ENCODE results near the gene CELA2B.
"Not testable (repeated sequence)": the region's sequence is repeated elsewhere in the genome, so short reads cannot be mapped to it uniquely, and the experiment has no call there.

CELA2B gene

DNA sequence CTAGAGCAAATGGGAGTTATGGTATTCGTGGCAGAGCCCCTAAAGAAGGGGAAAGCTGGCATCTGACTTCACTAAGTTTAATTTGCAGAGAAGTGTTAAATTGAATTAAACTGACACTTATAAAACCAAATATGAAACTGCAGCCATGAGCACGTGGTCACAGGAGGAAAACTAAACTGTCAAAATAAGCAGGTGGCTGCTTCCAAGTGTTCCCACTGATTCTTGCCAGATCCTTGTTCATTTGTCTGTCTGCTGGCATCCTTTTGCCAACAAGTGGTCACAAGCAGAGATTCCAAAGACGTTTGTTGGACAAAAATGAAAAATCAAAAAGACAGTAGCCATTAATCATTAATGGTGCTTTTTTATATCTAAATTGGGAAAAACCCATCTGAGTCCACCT is 6.5 kb upstream of the CELA2B start:
- no peak for DNase-seq (ENCODE audit: low spot score)

DNA sequence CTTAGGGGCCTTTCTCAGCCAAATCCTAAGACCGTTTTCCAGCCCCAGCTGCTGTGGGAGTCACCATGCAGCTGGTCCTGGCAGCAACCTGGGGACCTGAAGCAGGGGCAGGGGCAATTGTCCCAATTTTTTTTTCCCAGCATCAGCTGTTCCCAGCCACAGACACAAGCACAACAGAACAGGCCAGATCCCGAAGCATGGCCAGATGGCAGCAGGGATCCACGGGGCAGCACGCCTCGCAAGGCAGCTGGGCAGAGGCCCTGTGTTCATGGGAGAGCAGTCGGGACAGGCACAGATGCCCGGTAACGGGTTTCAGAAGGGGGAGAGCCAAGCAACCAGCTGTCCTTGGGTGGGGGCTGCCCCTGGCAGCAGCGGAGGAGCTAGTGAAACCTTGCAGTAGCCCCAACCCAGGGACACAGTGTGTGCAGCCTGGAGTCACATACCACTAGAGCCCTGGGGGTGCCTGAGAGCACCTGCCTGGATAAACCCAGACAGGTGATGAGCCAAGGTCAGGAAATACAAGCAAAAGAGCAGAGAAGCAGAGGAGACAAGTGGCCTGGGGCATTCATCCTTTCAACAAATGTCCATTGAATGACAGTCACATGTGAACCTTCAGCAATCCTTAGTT is 6.0 kb upstream of the CELA2B start:
- DNase-seq (ENCODE audit: low spot score) = not testable (repeated sequence)

DNA sequence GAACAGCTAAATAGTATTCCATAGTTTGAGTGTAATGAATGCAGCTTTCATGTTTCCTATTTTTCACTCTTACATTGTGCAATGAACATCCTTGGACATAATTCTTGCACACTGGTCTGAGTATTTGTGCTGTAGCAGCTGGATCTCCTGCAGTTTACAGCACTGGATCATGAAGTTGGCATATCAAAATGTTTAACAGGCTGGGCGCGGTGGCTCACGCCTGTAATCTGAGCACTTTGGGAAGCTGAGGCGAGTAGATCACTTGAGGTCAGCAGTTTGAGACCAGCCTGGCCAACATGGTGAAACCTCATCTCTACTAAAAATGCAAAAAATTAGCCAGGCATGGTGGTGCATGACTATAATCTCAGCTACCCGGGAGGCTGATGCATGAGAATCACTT is 4.8 kb upstream of the CELA2B start:
- not testable (repeated sequence) for DNase-seq (ENCODE audit: low spot score)

DNA sequence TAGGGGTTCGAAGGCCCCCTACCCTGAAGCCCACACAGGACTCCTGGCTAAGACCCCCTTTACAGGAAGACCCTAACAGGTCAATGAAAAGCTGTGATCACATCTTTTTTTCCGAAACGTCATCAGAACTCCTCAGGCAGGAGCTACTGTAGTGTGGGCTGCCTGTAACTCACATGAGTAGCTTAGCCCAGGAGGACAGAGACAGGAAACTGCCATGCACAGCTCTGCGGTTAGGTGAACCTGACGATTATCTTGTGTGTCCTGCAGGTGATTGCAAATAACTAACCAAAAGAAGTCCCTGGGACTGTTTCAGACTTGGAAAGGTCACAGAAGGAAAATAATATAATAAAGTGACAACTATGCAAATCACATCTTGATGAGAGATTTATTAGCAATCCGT is 4.2 kb upstream of the CELA2B start:
- DNase-seq (ENCODE audit: low spot score) = not testable (repeated sequence)

DNA sequence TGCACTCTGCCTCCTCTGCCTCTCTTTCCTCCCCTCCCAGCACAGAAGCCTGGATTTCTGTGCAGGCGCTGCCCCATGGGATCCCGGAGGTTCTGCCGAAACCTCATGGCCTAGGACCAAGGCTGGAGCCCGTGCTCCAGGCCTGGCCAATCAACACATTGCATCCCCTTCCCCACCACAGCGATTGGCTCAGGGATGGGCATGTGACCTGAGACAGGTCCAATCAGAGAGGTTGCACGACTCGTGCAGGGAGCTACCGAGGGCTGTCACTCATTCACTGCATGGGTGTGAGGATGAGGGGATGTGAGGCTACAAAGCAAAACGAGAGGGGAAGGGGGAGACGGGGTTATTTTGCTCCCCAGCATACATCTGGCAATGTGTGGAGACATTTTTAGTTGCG is 3.3 kb upstream of the CELA2B start:
- no peak for DNase-seq (ENCODE audit: low spot score)

DNA sequence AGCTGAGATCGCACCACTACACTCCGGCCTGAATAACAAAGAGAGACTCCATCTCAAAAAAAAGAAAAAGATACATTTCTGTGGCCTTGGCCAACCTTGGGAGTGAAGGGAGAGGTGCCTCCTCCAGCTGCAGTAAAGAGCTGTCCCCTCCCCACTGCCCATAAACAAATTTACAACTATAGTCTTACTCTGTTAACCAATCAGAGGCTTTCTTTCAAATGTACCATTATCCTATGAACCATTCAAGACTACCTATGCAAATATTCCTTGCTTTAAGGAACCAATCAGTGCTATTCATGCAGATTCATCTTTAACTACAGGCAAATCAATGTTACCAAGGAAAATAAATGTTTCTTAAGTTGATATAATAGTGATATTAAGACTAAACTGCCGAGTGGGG is 1.0 kb downstream of the CELA2B start:
- no peak for DNase-seq (ENCODE audit: low spot score)

DNA sequence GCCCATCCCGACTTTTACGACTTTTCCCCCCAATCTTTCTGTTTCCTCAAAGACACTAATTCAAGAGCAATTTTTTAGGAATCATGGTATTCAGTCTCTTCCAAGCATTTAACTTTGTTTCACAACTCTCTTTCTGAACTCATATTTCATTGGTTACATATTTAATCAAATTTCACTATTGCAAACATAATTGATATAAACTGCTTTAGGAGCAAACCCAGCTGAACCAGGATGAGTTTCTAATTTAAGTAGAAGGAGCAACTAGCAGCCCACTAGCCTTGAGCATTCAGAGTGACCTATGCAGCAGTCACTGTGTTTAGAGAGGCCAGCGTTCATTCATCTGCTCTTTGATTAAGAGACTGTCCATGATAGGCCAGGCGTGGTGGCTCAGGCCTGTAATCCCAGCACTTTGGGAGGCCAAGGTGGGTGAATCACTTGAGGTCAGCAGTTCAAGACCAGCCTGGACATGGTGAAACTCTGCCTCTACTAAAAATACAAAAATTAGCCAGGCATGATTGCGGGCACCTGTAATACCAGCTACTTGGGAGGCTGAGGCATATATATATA is 1.8 kb downstream of the CELA2B start:
- no peak for DNase-seq (ENCODE audit: low spot score)

DNA sequence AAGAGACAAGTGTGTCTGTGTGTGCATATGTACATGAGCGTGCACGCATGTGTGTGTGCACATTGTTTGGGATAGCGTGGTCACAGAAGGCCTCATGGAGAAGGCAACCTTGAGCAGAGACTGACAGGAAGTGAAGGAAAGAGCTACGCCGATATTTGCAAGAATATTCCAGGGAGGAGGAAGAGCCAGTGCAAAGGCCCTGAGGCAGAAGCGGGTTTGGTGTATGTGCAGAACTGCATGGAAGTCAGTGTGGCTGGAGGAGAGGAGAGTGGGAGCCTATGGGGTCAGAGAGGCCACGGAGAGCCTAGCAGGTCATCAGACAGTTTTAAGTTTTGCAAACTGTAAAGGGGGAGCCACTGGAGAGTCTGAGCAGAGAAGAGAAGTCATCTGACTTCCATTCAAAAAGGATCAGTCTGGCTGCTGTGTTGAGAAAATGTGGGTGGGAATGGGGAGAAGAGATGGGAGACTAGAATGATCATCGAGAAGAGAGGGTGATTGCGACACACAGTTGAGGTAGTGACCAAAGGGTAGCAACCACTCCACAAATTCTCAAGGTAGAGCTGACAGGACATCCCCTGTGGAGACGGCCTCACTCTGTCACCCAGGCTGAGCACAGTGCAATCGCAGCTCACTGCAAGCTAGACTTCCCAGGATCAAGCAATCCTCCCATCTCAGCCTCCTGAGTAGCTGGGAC is 3.9 kb downstream of the CELA2B start:
- DNase-seq (ENCODE audit: low spot score) = no peak

DNA sequence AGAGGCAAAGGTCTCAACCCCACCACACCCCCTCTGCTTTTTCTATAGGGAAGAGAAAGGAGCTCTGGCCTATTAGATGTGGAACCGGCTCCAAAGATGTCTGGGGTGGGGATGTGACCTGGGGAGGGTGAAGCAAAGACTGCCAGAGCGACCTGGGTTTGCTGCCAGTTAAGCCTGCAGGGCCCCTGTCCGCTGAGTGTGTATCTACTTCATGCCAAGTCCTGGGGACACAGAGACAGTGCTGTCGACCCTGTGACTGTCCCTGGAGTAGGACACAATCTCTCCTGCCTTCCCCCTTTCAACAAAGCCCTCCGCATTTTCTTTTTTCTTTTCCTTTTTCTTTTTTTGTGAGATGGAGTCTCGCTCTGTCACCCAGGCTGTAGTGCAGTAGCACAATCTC is 6.6 kb downstream of the CELA2B start:
- not testable (repeated sequence) for DNase-seq (ENCODE audit: low spot score)

DNA sequence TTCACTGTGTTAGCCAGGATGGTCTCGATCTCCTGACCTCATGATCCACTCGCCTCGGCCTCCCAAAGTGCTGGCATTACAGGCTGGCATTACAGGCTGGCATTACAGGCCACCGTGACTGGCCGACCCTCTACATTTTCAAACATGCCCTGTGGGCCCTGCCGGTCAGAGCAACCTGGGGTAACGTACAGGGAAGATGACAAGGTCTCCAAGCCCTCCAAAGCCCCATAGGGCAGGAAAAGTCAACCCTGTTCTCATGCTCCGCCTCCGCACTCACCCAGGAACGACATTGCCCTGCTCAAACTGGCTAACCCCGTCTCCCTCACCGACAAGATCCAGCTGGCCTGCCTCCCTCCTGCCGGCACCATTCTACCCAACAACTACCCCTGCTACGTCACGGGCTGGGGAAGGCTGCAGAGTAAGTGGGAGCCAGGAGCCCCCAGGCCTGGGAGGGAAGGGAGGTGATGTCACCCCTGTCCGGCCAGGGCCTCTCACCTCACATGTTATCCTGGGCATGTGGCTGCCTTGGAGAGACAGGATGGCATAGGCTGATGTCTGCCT is 7.2 kb downstream of the CELA2B start:
- DNase-seq (ENCODE audit: low spot score) = not testable (repeated sequence)

DNA sequence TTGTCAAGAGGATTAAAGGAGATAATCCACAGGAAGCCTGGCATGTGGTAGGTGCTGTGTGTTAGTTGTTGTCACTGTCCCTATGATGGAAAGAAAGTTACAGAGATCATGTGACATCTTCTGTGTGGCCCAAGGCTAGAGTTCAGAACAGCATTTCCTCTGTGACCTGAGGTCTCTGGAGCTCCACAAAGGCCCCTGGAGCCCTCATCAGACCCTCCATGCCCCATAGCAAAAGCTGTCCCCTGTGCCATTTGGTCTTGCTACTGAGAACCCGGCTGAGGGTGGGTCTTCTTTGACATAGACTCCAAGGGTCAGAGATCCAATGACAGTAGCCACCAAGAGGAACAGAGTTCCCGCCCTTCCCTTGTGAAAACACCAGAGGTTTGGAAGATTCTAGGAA is 8.1 kb downstream of the CELA2B start:
- DNase-seq (ENCODE audit: low spot score) = no peak

DNA sequence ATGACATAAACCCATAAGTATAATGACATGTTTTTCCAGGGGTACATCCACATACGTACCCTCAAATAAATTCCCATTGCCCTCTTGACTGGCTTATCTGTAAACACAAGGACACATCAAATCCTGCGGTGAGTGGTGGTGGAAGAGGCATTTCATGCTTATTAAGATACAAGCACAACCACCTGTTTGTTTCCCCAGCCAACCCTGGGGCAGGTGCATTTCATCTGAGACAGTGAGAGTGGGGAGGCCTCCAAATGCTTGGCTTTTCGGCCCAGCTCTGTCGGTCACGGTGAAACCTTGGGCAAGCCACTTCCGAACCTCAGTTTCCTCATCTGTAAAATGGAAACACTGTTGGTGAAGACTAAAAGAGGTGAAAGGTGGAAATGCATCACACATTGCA is 8.5 kb downstream of the CELA2B start:
- DNase-seq (ENCODE audit: low spot score) = not testable (repeated sequence)

DNA sequence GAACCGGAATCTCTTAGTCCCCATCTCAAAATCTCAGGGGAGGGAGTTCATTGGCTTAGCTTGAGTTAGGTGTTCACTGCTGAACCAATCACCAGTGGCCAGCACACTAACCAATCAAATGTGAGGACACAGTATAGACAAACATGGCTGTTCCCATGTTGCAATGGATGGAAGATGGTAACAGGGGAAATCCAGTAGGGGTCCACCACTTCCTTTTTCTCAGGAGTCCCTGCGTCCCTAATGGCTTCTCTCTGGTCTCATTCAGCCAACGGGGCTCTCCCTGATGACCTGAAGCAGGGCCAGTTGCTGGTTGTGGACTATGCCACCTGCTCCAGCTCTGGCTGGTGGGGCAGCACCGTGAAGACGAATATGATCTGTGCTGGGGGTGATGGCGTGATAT is 9.7 kb downstream of the CELA2B start:
- no peak for DNase-seq (ENCODE audit: low spot score)

DNA sequence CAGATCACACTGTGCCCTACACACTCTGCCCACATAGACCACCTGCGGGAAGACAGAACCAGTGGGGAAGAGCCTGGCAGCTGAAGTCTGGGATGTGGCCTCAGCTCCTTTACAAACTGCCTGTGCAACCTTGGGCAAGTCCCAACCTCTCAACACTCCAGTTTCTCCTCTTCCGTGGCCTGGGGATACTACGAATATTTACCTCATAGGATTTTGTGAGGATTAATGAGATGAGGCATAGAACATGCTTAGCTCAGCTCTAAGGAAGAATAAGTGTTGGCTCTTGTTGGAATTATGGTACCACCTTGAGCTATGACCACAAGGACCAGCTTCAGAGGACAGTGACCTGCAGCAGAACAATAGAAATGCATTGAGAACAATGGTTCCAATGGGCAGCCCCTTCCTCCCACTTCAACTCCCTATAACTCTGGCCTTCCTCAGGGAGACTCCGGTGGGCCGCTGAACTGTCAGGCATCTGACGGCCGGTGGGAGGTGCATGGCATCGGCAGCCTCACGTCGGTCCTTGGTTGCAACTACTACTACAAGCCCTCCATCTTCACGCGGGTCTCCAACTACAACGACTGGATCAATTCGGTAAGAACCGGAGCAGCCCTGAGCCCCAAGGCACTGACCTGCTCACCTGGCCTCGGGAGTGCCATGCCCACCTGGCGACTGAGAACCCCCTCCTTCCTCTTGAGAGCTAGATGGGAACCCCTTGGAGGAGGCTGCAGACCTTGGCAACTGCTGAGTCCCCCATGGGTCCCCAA is 11.1 kb downstream of the CELA2B start:
- not testable (repeated sequence) for DNase-seq (ENCODE audit: low spot score)

DNA sequence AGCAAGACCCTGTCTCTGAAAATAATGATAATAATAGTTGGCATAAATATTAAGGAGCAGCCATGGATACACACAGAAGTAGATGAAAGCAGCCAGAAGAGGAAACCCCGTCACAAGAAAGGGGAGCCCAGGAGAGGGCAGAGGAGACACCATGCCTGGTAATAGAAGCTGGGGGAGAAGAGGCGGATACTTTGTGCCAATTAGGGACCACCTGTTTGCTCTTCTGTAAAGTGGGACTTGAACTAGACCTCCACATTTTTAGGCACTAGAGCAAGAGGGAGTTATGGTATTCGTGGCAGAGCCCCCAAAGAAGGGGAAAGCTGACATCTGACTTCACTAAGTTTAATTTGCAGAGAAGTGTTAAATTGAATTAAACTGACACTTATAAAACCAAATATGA is 12.5 kb downstream of the CELA2B start:
- DNase-seq (ENCODE audit: low spot score) = no peak

DNA sequence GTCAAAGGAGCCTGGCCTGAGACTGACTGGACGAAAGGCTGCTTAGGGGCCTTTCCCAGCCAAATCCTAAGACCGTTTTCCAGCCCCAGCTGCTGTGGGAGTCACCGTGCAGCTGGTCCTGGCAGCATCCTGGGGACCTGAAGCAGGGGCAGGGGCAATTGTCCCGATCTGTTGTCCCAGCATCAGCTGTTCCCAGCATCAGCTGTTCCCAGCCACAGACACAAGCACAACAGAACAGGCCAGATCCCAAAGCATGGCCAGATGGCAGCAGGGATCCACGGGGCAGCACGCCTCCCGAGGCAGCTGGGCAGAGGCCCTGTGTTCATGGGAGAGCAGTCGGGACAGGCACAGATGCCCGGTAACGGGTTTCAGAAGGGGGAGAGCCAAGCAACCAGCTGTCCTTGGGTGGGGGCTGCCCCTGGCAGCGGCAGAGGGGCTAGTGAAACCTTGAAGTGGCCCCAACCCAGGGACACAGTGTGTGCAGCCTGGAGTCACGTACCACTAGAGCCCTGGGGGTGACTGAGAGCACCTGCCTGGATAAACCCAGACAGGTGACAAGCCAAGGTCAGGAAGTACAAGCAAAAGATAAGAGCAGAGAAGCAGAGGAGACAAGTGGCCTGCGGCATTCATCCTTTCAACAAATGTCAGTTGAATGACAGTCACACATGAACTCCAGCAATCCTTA is 13.3 kb downstream of the CELA2B start:
- no peak for DNase-seq (ENCODE audit: low spot score)

DNA sequence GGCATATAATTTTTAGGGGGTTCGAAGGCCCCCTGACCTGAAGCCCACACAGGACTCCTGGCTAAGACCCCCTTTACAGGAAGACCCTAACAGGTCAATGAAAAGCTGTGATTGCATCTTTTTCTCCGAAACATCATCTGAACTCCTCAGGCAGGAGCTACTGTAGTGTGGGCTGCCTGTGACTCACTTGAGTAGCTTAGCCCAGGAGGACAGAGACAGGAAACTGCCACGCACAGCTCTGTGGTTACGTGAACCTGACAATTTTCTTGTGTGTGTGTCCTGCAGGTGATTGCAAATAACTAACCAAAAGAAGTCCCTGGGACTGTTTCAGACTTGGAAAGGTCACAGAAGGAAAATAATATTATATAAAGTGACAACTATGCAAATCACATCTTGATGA is 15.1 kb downstream of the CELA2B start:
- DNase-seq (ENCODE audit: low spot score) = not testable (repeated sequence)

DNA sequence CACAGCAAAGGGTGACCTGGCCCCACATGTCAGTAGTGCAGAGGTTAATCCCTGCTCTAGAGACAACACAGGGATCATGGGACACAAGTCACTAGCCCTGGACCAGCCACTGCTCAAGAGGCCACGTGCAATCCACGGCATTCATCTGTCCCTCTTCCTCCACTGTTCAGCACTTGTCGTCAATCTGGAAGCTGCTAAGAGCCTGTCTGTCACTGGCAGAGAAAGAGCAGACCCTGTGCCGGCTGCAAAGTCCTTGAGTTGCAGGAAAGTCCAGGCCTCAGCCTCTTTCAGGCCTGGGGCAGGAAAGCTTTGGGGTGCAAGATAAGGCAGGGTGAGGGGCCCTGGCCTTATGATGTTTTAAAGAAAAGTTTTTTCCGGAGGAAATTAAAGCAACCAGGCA is 16.7 kb downstream of the CELA2B start:
- DNase-seq (ENCODE audit: low spot score) = no peak

DNA sequence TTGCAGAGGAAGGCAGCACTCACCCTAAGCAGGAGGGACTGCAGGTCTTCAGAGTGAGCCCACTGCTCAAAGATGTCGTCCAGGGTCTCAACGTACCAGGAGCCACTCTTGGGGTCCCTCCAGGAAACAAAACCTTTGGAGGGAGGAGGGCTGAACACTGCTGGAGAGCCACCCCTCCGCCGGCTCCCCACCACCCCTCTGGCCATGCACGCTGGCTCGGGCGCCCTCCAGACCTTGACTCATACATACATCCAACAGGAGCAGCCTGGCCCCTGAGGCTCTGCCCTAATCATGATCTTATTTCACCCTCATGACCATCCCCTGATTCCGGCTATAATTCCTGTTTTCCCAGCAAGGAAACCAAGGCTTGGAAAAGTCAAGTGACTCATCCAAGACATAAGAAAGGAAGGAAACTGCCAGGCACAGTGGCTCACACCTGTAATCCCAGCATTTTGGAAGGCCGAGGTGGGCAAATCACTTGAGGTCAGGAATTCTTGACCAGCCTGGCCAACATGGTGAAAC is 18.0 kb downstream of the CELA2B start:
- DNase-seq (ENCODE audit: low spot score) = no peak

DNA sequence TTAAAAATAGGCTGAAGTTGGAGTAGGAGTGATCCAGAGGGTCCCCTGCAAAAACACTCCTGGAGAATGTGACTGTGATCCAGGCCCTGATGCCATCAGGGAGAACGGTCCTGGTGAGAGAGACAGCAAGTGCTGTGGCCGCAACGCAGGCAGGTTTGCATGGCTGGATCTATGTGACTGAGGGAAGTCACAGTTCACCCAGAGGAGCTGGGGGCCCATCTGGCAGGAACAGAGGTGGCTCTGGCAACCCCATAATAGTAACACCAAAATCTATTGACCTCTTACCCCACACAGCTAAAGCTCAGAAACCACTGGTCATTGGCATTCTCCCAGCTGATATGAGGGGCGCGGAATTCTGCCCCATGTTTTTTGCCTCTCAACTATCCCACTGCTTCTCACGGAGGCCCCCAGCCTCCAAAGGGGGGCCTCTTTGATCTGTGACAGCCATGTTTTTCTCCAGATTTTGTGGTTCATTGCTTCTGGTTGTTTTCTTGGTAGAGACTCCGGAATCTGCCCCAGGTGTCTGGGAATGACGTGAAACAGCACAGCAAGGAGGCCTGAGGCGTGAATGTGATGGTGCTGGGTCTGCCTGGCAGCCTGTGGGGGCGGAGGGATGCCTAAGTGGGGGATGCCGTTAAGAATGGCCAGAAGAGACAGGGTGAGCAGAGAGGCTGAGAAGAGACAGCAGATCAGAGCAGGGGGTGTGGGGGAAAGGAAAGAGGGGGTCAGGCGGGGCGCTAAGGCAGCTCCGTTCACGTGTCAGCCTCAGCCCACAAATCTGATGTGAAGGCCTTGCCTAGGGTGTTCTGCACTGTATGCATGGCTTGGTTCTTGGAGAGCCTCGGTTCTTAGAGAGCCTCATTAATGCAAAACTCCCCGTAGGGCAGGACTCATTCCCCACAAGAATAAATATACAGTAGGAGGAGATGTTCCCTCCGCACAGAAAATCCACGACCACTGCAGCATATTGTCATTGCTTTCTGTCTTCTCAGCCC is 24.6 kb downstream of the CELA2B start:
- no peak for DNase-seq (ENCODE audit: low spot score)

Measured in HuH-7.5 (cell line).